ENCODE results near the gene PLCB4. TPM values are rescaled to one million over a fixed set of nuclear protein-coding genes. Genes with fewer than 3 reads are reported as not detected.

Gene PLCB4
- total RNA-seq, 1 donor from 2014 or later: 59.6 TPM

GRCh38 chr20:9099372-9099771 is 30.5 kb downstream of the PLCB4 start:
- TF ChIP-seq, protein P1, sequence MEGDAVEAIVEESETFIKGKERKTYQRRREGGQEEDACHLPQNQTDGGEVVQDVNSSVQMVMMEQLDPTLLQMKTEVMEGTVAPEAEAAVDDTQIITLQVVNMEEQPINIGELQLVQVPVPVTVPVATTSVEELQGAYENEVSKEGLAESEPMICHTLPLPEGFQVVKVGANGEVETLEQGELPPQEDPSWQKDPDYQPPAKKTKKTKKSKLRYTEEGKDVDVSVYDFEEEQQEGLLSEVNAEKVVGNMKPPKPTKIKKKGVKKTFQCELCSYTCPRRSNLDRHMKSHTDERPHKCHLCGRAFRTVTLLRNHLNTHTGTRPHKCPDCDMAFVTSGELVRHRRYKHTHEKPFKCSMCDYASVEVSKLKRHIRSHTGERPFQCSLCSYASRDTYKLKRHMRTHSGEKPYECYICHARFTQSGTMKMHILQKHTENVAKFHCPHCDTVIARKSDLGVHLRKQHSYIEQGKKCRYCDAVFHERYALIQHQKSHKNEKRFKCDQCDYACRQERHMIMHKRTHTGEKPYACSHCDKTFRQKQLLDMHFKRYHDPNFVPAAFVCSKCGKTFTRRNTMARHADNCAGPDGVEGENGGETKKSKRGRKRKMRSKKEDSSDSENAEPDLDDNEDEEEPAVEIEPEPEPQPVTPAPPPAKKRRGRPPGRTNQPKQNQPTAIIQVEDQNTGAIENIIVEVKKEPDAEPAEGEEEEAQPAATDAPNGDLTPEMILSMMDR (conservative IDR thresholded peaks at IDR 0.05; ENCODE audit: low read depth, low read length): peak; percentile 23
- H3K4me3 ChIP-seq (ENCODE audit: low read depth, low read length): no peak overlapping the region
- DNase-seq (ENCODE audit: low read depth): no peak

DNA sequence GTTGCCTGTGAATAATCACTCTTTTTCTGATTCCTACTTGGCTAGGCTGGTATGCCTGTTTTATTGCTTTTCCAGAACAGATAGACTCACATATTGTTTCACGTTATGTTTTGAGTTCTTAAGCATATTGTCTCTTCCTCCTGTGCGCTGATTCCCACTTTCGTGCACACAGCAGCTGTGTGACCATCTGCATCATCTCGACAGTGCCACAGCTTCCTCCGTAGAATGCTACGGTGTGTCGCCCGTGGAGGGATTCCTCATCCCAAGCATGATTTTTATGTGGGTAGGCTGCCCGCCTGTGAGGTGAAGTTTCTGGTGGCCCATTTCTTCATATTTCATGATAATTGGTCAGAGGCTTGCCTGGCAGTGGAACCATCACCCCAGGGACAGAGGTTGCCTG is 31.8 kb downstream of the PLCB4 start:
- TF ChIP-seq, protein P1 (conservative IDR thresholded peaks at IDR 0.05; ENCODE audit: low read depth, low read length): no peak
- DNase-seq (ENCODE audit: low read depth): no peak
- H3K4me3 ChIP-seq (ENCODE audit: low read depth, low read length): no peak overlapping the region

GRCh38 chr20:9102456-9102855 is 33.6 kb downstream of the PLCB4 start:
- no peak for DNase-seq (ENCODE audit: low read depth)
- TF ChIP-seq, protein P1 (conservative IDR thresholded peaks at IDR 0.05; ENCODE audit: low read depth, low read length): no peak
- H3K4me3 ChIP-seq (ENCODE audit: low read depth, low read length): no peak overlapping the region

DNA sequence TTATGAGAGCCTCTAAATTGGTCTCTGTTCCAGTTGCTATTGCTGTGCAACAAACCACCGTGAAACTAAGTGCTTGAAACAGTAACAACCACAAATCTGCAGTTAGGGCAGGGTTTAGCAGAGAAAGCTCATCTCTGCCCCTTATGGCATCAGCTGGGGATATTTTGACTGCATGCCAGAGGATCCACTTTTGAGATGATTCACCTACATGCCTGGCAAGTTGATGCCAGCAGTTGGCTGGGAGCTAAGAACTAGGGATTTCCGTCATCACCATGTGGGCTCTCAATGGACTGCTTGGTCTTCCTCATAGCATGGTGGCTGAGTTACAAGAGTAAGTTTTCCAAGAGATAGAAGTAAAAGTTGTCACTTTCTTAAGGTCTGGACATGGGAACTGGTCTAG is 35.1 kb downstream of the PLCB4 start:
- TF ChIP-seq, protein P1 (conservative IDR thresholded peaks at IDR 0.05; ENCODE audit: low read depth, low read length): no peak
- peak; percentile 42 for DNase-seq (ENCODE audit: low read depth)
- H3K4me3 ChIP-seq (ENCODE audit: low read depth, low read length): no peak overlapping the region

- TF ChIP-seq, protein P1 (conservative IDR thresholded peaks at IDR 0.05; ENCODE audit: low read depth, low read length): no peak
- H3K4me3 ChIP-seq (ENCODE audit: low read depth, low read length): no peak overlapping the region
These were observed 39.4 kb downstream of the PLCB4 start for GRCh38 chr20:9108260-9108659.

DNA sequence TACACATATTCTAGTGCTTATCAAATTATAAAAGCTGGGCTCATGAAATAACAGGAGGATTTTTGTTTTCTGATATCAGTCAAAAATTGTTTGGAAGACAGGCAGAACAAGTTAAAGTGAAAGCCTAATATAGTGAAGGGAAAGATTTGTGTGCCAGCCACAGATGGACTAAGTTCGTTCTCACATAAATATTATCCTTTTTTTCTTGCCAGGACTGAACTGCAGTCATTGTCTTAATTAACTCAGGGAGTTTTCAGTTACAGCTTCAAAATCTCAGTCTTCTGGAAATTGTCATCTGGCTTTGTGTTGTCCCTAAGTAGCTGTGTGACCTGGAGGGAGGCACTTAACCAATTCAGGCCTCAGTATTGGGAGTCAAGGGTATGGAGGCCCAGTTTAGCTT is 40.7 kb downstream of the PLCB4 start:
- no peak for DNase-seq (ENCODE audit: low read depth)
- H3K4me3 ChIP-seq (ENCODE audit: low read depth, low read length): no peak overlapping the region
- TF ChIP-seq, protein P1 (conservative IDR thresholded peaks at IDR 0.05; ENCODE audit: low read depth, low read length): no peak

More at GRCh38 chr20:9108260-9108659, 39.4 kb downstream of the PLCB4 start:
- no peak for DNase-seq (ENCODE audit: low read depth)

- no peak for DNase-seq (ENCODE audit: low read depth)
- no peak overlapping the region for H3K4me3 ChIP-seq (ENCODE audit: low read depth, low read length)
- TF ChIP-seq, protein P1 (conservative IDR thresholded peaks at IDR 0.05; ENCODE audit: low read depth, low read length): no peak
These were observed 41.5 kb downstream of the PLCB4 start for GRCh38 chr20:9110365-9110764.
